Measurements from ENCODE around the gene XCL1. TPM values are rescaled to one million over a fixed set of nuclear protein-coding genes. Genes with fewer than 3 reads are reported as not detected.
A peak's percentile ranks its signal among the peaks of the same experiment; 100 is the strongest.
"Not testable (repeated sequence)": the region's sequence is repeated elsewhere in the genome, so short reads cannot be mapped to it uniquely, and the experiment has no call there.

Gene XCL1
- total RNA-seq, 4 donors from 2014 or later: 0.25 TPM; not detected in 3

- intact Hi-C loops (cut with DNase I; ENCODE audit: low total_unique reads): no loop called here
- TF ChIP-seq, protein P1, sequence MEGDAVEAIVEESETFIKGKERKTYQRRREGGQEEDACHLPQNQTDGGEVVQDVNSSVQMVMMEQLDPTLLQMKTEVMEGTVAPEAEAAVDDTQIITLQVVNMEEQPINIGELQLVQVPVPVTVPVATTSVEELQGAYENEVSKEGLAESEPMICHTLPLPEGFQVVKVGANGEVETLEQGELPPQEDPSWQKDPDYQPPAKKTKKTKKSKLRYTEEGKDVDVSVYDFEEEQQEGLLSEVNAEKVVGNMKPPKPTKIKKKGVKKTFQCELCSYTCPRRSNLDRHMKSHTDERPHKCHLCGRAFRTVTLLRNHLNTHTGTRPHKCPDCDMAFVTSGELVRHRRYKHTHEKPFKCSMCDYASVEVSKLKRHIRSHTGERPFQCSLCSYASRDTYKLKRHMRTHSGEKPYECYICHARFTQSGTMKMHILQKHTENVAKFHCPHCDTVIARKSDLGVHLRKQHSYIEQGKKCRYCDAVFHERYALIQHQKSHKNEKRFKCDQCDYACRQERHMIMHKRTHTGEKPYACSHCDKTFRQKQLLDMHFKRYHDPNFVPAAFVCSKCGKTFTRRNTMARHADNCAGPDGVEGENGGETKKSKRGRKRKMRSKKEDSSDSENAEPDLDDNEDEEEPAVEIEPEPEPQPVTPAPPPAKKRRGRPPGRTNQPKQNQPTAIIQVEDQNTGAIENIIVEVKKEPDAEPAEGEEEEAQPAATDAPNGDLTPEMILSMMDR (IDR thresholded peaks at IDR 0.05): no peak
- TF ChIP-seq POLR2A (IDR thresholded peaks at IDR 0.05): no peak
- no peak for DNase-seq (ENCODE audit: low spot score in 2 of 2)
- H3K4me3 ChIP-seq (ENCODE audit: low read depth, poor library complexity, severe bottlenecking): no peak overlapping the region
- WGBS, 2 donors: 95 to 96% methylated on average over 3 of the region's 3 CpGs
Measured at GRCh38 chr1:168567568-168567967, 8.8 kb upstream of the XCL1 start.

- WGBS, 2 donors: 82 to 92% methylated on average over 1 of the region's 1 CpG
- TF ChIP-seq POLR2A (IDR thresholded peaks at IDR 0.05): no peak
- TF ChIP-seq, protein P1 (IDR thresholded peaks at IDR 0.05): no peak
- intact Hi-C loops (cut with DNase I; ENCODE audit: low total_unique reads): no loop called here
- no peak overlapping the region for H3K4me3 ChIP-seq (ENCODE audit: low read depth, poor library complexity, severe bottlenecking)
- no peak for DNase-seq (ENCODE audit: low spot score in 2 of 2)
Measured at GRCh38 chr1:168568346-168568745, 8.1 kb upstream of the XCL1 start.

DNA sequence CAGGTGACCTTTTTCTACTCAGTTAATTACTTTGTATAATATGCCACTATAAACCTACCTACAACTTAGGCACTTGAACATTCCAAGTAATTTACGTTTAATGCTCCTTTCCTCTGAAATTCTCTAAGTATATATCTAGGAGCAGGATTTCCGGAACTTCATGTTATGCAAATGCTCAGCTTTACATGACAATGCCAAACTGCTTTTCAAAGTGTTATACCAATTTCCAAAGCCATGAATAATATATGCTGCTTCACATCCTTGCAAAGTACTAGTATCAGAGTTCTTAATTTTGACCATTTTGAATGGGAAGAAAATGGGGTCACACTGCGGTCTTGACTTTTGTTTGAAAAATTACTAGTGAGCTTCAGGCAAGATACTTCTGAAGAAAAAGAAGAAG, 5.8 kb upstream of the XCL1 start:
- no peak for TF ChIP-seq POLR2A (IDR thresholded peaks at IDR 0.05)
- intact Hi-C loops (cut with DNase I; ENCODE audit: low total_unique reads): loop anchor here (10.0 kb wide), 1 partner anchor 226 kb away; no protein-coding TSS in a partner anchor
- H3K4me3 ChIP-seq (ENCODE audit: low read depth, poor library complexity, severe bottlenecking): no peak overlapping the region
- no peak for DNase-seq (ENCODE audit: low spot score in 2 of 2)
- WGBS, 2 donors: 82% methylated on average over 3 of the region's 3 CpGs

- WGBS, 2 donors: 85 to 92% methylated on average over 3 of the region's 3 CpGs
- intact Hi-C loops (cut with DNase I; ENCODE audit: low total_unique reads): loop anchor here (10.0 kb wide), 1 partner anchor 228 kb away; no protein-coding TSS in a partner anchor
- no peak for TF ChIP-seq POLR2A (IDR thresholded peaks at IDR 0.05)
- TF ChIP-seq, protein P1 (IDR thresholded peaks at IDR 0.05): no peak
Measured at GRCh38 chr1:168572633-168573032, 3.8 kb upstream of the XCL1 start.

DNA sequence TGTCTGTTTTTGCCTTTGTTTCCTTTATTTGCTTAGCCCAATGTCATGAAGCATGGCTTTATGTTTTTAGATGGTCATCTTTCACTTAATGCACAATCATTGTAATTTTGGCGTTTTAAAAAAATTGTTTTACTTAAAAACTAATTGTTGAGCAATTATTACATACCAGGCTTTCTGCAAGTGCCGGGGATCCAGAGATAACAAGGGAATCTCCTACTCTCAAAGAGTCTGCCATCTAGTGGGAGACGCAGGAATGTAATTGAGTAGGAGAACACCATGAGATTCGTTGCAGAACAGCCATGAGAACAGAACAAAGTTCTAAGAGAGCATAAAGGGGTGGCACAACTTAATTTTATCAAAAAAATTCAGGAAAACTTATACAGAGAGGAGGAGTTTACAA, 2.2 kb upstream of the XCL1 start:
- intact Hi-C loops (cut with DNase I; ENCODE audit: low total_unique reads): loop anchor here (10.0 kb wide), 1 partner anchor 229 kb away; no protein-coding TSS in a partner anchor
- peak in 1 of 2 donors; percentile 51 for DNase-seq (ENCODE audit: low spot score in 2 of 2)
- H3K4me3 ChIP-seq (ENCODE audit: low read depth, poor library complexity, severe bottlenecking): not testable (repeated sequence)
- WGBS, 2 donors: 2 to 3% methylated on average over 4 of the region's 4 CpGs

More at GRCh38 chr1:168572633-168573032, 3.8 kb upstream of the XCL1 start:
- no peak for DNase-seq (ENCODE audit: low spot score in 2 of 2)
- H3K4me3 ChIP-seq (ENCODE audit: low read depth, poor library complexity, severe bottlenecking): no peak overlapping the region

DNA sequence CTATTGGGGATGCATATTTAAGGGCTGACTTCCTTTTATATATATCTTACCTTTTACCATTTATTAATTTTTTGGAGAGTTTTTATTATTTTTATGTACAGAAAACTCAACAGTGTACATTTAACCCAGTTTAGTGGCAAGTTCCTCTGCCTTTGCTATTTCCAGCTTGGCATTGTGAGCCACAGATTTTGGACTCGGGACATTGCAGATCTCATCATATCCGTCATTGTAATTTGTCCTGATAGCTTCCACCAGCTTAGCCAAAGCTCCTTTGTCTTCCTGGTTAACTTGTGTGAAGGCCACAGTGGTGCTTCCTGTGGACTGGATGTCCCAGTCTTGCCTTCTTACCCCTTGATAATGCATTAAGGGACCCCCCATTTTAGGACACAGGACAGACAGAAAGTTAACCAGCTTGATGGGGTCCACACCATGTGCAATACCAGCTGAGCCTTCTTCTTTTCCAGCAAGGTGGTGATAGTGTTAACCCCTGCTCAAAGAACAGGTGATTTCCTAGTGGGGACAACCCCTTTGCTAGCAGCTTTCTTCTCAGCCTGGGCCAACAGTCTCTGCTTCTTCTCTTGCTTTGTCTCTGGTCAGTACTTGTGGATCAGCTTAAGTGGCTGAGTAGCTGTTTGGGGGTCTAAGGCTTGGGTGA, 2.3 kb downstream of the XCL1 start:
- not testable (repeated sequence) for DNase-seq (ENCODE audit: low spot score in 2 of 2); H3K4me3 ChIP-seq (ENCODE audit: low read depth, poor library complexity, severe bottlenecking)
- intact Hi-C loops (cut with DNase I; ENCODE audit: low total_unique reads): loop anchor here (10.0 kb wide), 1 partner anchor 234 kb away; no protein-coding TSS in a partner anchor
- 65 to 77% methylated on average over 2 of the region's 2 CpGs for WGBS, 2 donors

- intact Hi-C loops (cut with DNase I; ENCODE audit: low total_unique reads): not testable (repeated sequence)
Measured at GRCh38 chr1:168580290-168580689, 3.9 kb downstream of the XCL1 start.

GRCh38 chr1:168580991-168581390, 4.6 kb downstream of the XCL1 start:
- DNase-seq (ENCODE audit: low spot score in 2 of 2); intact Hi-C loops (cut with DNase I; ENCODE audit: low total_unique reads); H3K4me3 ChIP-seq (ENCODE audit: low read depth, poor library complexity, severe bottlenecking): not testable (repeated sequence)
- WGBS, 2 donors: 79 to 84% methylated on average over 7 of the region's 7 CpGs

More at GRCh38 chr1:168580290-168580689, 3.9 kb downstream of the XCL1 start:
- WGBS, 2 donors: 91 to 98% methylated on average over 2 of the region's 2 CpGs
- not testable (repeated sequence) for DNase-seq (ENCODE audit: low spot score in 2 of 2); H3K4me3 ChIP-seq (ENCODE audit: low read depth, poor library complexity, severe bottlenecking)

All from lower leg skin (tissue), 4 donors.